Astrocyte (in vitro differentiated cells and primary cell): ENCODE measurements around the gene KIF3B. TPM values are rescaled to one million over a fixed set of nuclear protein-coding genes. Genes with fewer than 3 reads are reported as not detected.

Source experiments
- DNase-seq: peaks from one replicate; pipeline ENCODE4 v3.0.0-alpha.2; 2010; ENCODE audit warnings: low read depth
- FAIRE-seq: peaks from 2 replicates; lab custom pipeline; 2011; peaks lifted over from hg19 to GRCh38; lab: Jason Lieb, UNC
- H2AFZ ChIP-seq: 2 replicates; pipeline ENCODE4 v1.6.0; 2012; ENCODE audit warnings: low read depth, low read length, inconsistent platforms
- H3K27ac ChIP-seq: 2 replicates; pipeline ENCODE4 v1.5.1; 2011; ENCODE audit warnings: low read depth, low read length, inconsistent platforms
- H3K27me3 ChIP-seq: 2 replicates; pipeline ENCODE4 v1.6.0; 2011; ENCODE audit warnings: low read length, inconsistent platforms; ENCODE audit not compliant: insufficient read depth
- H3K36me3 ChIP-seq: 2 replicates; pipeline ENCODE4 v1.5.1; 2011; ENCODE audit warnings: low read length, inconsistent platforms; ENCODE audit not compliant: insufficient read depth
- H3K4me1 ChIP-seq: 2 replicates; pipeline ENCODE4 v1.5.1; 2011; ENCODE audit warnings: low read length, inconsistent platforms; ENCODE audit not compliant: insufficient read depth
- H3K4me2 ChIP-seq: 2 replicates; pipeline ENCODE4 v1.6.0; 2012; ENCODE audit warnings: low read length, inconsistent platforms
- H3K4me3 ChIP-seq: 2 replicates; pipeline ENCODE4 v1.5.1; 2011; ENCODE audit warnings: low read depth, mild to moderate bottlenecking, low read length, inconsistent platforms; ENCODE audit not compliant: insufficient read depth
- H3K79me2 ChIP-seq: 2 replicates; pipeline ENCODE4 v1.6.0; 2012; ENCODE audit warnings: mild to moderate bottlenecking, low read length, inconsistent platforms; ENCODE audit not compliant: insufficient read depth
- H3K9ac ChIP-seq: 2 replicates; pipeline ENCODE4 v1.6.0; 2012; ENCODE audit warnings: mild to moderate bottlenecking, low read length, inconsistent platforms
- H3K9me3 ChIP-seq: 2 replicates; pipeline ENCODE4 v1.5.1; 2012; ENCODE audit warnings: low read depth, mild to moderate bottlenecking, low read length, inconsistent platforms; ENCODE audit not compliant: insufficient read depth
- H4K20me1 ChIP-seq: 2 replicates; pipeline ENCODE4 v1.6.0; 2012; ENCODE audit warnings: low read length, inconsistent platforms; ENCODE audit not compliant: insufficient read depth
- H3K27ac Mint-ChIP-seq: one replicate; pipeline ENCODE4 v1.8.0; 2021; ENCODE audit warnings: mild to moderate bottlenecking, mixed read lengths; ENCODE audit not compliant: unreplicated experiment
- H3K27me3 Mint-ChIP-seq: one replicate; pipeline ENCODE4 v1.8.0; 2021; ENCODE audit warnings: low read depth, mixed read lengths; ENCODE audit not compliant: unreplicated experiment
- H3K36me3 Mint-ChIP-seq: one replicate; pipeline ENCODE4 v1.8.0; 2021; ENCODE audit warnings: low read depth, mixed read lengths; ENCODE audit not compliant: unreplicated experiment
- H3K4me1 Mint-ChIP-seq: one replicate; pipeline ENCODE4 v1.8.0; 2021; ENCODE audit warnings: low read depth, mixed read lengths; ENCODE audit not compliant: unreplicated experiment
- H3K4me3 Mint-ChIP-seq: one replicate; pipeline ENCODE4 v1.8.0; 2021; ENCODE audit warnings: mild to moderate bottlenecking, moderate library complexity, mixed read lengths; ENCODE audit not compliant: unreplicated experiment
- H3K9me3 Mint-ChIP-seq: one replicate; pipeline ENCODE4 v1.8.0; 2021; ENCODE audit warnings: mild to moderate bottlenecking, mixed read lengths; ENCODE audit not compliant: unreplicated experiment
- EZH2 ChIP-seq: IDR thresholded peaks from 2 replicates; pipeline ENCODE4 v1.6.1; 2012; ENCODE audit warnings: mild to moderate bottlenecking, low read length, inconsistent platforms; ENCODE audit not compliant: insufficient read depth
- total RNA-seq: library from RNA; stranded (reverse); gene quantifications from 2 replicates; pipeline ENCODE4 v1.2.1, GENCODE V29; 2021
- TF ChIP-seq, protein P1 (sequence below): IDR thresholded peaks from 2 replicates; pipeline ENCODE4 v1.5.1; 2011; ENCODE audit warnings: low read depth, mild to moderate bottlenecking, inconsistent platforms, low read length, moderate library complexity; ENCODE audit not compliant: insufficient read depth

KIF3B gene
- total RNA-seq, 1 donor from 2014 or later = 28.5 TPM

GRCh38 chr20:32248043-32248442 lies 29.4 kb upstream of the KIF3B start:
- DNase-seq (no peak), FAIRE-seq (no peak)
- Histone ChIP-seq H3K4me1 (no peaks in the 10 kb centered on the region), H2AFZ (no peak overlapping the region), H3K36me3 (no peaks in the 10 kb centered on the region), H3K4me3 (no peak overlapping the region), H3K79me2 (no peaks in the 10 kb centered on the region), H3K9ac (no peak overlapping the region), H3K4me2 (no peak overlapping the region), H3K27ac (no peak overlapping the region), H3K9me3 (no peaks in the 10 kb centered on the region), H3K27me3 (no peaks in the 10 kb centered on the region), H4K20me1 (no peaks in the 10 kb centered on the region)
- H3K27ac Mint-ChIP-seq = no peak overlapping the region
- H3K4me3 Mint-ChIP-seq = no peak overlapping the region
- no peaks in the 10 kb centered on the region for H3K9me3 Mint-ChIP-seq
- H3K4me1 Mint-ChIP-seq = no peaks in the 10 kb centered on the region
- TF ChIP-seq, protein P1, sequence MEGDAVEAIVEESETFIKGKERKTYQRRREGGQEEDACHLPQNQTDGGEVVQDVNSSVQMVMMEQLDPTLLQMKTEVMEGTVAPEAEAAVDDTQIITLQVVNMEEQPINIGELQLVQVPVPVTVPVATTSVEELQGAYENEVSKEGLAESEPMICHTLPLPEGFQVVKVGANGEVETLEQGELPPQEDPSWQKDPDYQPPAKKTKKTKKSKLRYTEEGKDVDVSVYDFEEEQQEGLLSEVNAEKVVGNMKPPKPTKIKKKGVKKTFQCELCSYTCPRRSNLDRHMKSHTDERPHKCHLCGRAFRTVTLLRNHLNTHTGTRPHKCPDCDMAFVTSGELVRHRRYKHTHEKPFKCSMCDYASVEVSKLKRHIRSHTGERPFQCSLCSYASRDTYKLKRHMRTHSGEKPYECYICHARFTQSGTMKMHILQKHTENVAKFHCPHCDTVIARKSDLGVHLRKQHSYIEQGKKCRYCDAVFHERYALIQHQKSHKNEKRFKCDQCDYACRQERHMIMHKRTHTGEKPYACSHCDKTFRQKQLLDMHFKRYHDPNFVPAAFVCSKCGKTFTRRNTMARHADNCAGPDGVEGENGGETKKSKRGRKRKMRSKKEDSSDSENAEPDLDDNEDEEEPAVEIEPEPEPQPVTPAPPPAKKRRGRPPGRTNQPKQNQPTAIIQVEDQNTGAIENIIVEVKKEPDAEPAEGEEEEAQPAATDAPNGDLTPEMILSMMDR = no peak
- no peak for TF ChIP-seq EZH2
- H3K36me3 Mint-ChIP-seq = no peaks in the 10 kb centered on the region
- H3K27me3 Mint-ChIP-seq = peaks cover 4% of the 10 kb centered on the region

DNA sequence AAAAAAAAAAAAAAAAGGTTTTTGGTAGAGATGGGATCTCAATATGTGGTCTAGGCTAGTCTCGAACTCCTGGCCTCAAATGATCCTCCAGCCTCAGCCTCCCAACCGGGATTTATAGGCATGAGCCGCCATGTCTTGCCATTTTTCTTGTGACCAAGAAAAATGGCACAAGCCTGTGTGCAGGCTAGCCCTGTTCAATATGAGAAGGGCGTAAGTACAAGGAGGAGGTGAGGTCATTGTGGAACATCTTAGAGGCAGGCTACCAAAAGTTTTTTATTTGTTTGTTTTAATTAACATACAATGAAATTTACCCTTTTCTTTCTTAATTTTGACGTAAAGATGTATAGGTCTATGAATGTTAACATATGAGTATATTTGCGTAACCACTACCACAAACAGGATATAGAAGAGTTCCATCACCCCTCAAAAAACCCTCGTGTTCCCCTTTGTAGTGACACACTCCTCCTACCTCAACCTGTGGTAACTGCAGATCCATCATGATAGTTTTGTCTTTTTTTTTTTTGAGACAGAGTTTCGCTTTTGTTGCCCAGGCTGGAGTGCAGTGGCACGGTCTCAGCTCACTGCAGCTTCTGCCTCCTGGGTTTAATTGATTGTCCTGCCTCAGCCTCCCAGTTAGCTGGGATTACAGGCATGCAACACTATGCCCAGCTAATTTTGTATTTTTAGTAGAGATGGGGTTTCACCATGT lies 28.3 kb upstream of the KIF3B start:
- Histone ChIP-seq H3K36me3 (no peaks in the 10 kb centered on the region), H3K4me1 (no peaks in the 10 kb centered on the region), H3K27ac (no peak overlapping the region), H3K27me3 (no peaks in the 10 kb centered on the region), H3K4me3 (no peak overlapping the region), H3K4me2 (no peak overlapping the region), H3K79me2 (no peaks in the 10 kb centered on the region), H4K20me1 (no peaks in the 10 kb centered on the region), H3K9me3 (no peaks in the 10 kb centered on the region), H2AFZ (no peak overlapping the region), H3K9ac (no peak overlapping the region)
- no peak overlapping the region for H3K4me3 Mint-ChIP-seq
- DNase-seq (no peak), FAIRE-seq (no peak)
- H3K27me3 Mint-ChIP-seq = peaks cover 4% of the 10 kb centered on the region
- peaks cover 4% of the 10 kb centered on the region for H3K36me3 Mint-ChIP-seq
- H3K9me3 Mint-ChIP-seq = peaks cover 2% of the 10 kb centered on the region
- H3K27ac Mint-ChIP-seq = no peak overlapping the region
- no peaks in the 10 kb centered on the region for H3K4me1 Mint-ChIP-seq
- TF ChIP-seq, protein P1 = no peak
- no peak for TF ChIP-seq EZH2

- no peaks in the 10 kb centered on the region for H3K27me3 ChIP-seq
- DNase-seq = no peak
Observed at GRCh38 chr20:32251470-32251869, 26.0 kb upstream of the KIF3B start.

More at GRCh38 chr20:32251470-32251869, 26.0 kb upstream of the KIF3B start:
- H3K79me2 ChIP-seq = no peaks in the 10 kb centered on the region
- no peak overlapping the region for H3K27ac ChIP-seq
- H3K27ac Mint-ChIP-seq = no peak overlapping the region
- no peaks in the 10 kb centered on the region for H4K20me1 ChIP-seq
- H3K4me2 ChIP-seq = no peak overlapping the region
- no peak overlapping the region for H2AFZ ChIP-seq
- no peak overlapping the region for H3K4me3 Mint-ChIP-seq
- no peak overlapping the region for H3K9ac ChIP-seq
- H3K36me3 ChIP-seq = no peaks in the 10 kb centered on the region
- H3K4me1 ChIP-seq = peaks cover 5% of the 10 kb centered on the region
- no peak overlapping the region for H3K4me3 ChIP-seq
- H3K36me3 Mint-ChIP-seq = peaks cover 4% of the 10 kb centered on the region
- no peak for TF ChIP-seq EZH2
- TF ChIP-seq, protein P1 = no peak
- peaks cover 2% of the 10 kb centered on the region for H3K9me3 Mint-ChIP-seq
- no peaks in the 10 kb centered on the region for H3K9me3 ChIP-seq
- FAIRE-seq = no peak
- H3K4me1 Mint-ChIP-seq = peaks cover 4% of the 10 kb centered on the region
- peaks cover 4% of the 10 kb centered on the region for H3K27me3 Mint-ChIP-seq
